Measurements from ENCODE around the gene GBE1.

The GBE1 gene

DNA sequence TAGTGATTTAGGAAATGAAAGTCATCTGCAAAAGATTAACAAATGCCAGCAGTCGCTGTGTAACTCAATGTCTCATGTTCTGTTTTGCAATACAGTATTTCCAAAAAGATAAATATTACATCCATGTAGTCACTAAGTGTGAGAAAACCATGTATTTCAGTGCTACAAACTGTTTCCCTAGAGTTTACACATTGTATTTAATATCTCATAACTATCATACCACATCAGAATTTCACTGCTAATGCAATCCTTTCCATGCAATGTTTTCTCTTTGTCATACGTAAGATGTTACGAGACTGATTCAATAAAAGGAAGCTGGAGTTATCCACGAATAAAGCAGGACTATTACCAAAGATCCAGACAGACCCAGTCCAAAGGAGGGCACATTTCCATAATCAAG, 269.4 kb downstream of the GBE1 start:
- peak; percentile 64 for DNase-seq (ENCODE audit: extremely low read depth, low read depth)
- TF ChIP-seq, protein P1, sequence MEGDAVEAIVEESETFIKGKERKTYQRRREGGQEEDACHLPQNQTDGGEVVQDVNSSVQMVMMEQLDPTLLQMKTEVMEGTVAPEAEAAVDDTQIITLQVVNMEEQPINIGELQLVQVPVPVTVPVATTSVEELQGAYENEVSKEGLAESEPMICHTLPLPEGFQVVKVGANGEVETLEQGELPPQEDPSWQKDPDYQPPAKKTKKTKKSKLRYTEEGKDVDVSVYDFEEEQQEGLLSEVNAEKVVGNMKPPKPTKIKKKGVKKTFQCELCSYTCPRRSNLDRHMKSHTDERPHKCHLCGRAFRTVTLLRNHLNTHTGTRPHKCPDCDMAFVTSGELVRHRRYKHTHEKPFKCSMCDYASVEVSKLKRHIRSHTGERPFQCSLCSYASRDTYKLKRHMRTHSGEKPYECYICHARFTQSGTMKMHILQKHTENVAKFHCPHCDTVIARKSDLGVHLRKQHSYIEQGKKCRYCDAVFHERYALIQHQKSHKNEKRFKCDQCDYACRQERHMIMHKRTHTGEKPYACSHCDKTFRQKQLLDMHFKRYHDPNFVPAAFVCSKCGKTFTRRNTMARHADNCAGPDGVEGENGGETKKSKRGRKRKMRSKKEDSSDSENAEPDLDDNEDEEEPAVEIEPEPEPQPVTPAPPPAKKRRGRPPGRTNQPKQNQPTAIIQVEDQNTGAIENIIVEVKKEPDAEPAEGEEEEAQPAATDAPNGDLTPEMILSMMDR (IDR thresholded peaks at IDR 0.05; ENCODE audit: low read depth, low read length) = no peak

DNA sequence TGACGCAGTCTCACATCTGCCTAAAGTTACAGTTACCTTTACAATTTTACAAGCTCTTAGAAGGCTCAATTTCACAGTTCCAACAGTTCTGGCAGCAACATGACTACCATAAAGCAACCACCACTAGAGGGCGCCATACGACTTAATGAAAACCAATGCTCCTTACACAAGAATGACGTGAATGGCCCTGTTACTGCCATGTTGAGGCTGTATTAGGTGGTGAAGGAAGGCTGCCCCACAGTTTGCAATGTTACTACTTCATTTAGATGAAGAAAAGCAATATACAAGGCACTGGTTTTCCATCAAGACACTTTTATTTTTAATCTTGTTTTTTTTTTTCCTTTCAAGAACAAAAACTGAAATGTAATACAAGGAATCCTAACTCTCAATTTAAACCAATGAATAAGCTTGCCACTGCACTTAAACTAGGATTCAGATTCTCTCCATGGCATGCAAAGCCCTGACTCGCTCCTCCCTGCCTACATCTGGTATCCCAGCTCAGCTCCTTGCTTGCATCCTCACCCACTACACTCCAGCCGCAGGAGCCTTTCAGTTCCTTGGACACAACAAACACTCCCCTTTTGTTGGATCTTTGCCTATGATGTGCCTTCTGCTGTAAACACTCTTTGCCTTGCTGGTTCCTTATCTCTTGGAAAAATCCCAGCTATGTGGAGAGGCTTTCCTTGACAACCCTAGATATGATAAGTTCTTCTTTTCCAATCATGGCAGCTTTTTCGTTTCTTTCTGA, 270.7 kb downstream of the GBE1 start:
- TF ChIP-seq, protein P1 (IDR thresholded peaks at IDR 0.05; ENCODE audit: low read depth, low read length) = peak; percentile 48
- DNase-seq (ENCODE audit: extremely low read depth, low read depth) = peak; percentile 23

DNA sequence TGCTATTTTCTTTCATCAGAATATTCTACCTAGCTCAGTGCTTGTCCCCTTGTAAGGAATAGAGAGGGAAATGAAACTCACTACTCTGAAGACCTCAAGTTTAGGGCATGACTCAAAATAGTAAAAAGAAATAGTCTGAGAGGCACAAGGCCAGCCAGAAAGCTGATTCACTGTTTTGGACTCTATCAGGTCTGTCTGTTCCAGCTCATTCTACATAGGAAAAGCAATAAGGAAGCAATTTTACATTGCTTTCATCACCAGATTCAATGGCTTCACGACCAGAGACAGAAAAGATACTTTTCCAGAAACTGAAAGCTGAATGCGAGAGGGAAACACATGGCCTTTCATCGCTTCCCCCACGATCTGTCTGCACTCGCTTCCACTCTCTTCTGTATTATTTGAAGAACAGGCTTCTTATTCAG, 276.0 kb downstream of the GBE1 start:
- peak; percentile 42 for DNase-seq (ENCODE audit: extremely low read depth, low read depth)
- TF ChIP-seq, protein P1 (IDR thresholded peaks at IDR 0.05; ENCODE audit: low read depth, low read length) = no peak

DNA sequence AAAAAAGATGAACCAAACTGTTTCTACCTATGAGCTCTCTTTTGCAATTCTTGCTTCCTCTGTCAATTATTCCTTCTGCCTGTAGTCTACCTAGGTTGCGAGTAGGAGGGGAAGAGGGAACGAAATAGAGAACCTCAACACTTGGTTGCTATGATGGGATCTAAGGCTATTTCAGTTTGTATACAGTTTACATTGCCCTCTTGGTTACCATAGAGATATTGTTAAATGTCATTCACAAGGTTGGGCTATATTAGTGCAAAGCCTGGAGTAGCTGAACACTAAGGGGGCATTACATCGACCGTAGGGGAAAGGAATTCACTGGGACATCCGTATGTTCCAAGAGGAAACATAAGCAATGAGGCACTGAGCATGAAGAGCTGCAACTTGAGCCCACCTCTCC, 276.9 kb downstream of the GBE1 start:
- no peak for DNase-seq (ENCODE audit: extremely low read depth, low read depth)
- TF ChIP-seq, protein P1 (IDR thresholded peaks at IDR 0.05; ENCODE audit: low read depth, low read length) = no peak

DNA sequence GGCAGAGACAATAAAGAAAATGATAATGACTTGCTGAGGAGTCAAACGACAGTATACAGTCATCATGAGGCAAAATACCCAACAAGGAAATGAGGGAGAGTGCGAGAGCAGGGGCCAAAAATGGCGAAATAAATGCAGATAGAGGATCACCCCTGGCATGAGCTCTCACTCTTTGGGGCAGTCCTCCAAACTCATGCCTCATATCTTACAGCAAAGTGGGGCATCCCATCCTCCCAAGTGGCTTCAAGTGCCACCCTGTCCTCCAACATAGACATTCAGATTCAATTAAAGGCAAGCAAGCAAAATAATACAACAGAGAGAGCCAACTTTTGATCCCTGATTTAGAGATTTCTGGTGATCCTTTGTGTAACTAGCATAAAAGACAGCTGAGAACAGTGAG, 278.4 kb downstream of the GBE1 start:
- no peak for DNase-seq (ENCODE audit: extremely low read depth, low read depth)

DNA sequence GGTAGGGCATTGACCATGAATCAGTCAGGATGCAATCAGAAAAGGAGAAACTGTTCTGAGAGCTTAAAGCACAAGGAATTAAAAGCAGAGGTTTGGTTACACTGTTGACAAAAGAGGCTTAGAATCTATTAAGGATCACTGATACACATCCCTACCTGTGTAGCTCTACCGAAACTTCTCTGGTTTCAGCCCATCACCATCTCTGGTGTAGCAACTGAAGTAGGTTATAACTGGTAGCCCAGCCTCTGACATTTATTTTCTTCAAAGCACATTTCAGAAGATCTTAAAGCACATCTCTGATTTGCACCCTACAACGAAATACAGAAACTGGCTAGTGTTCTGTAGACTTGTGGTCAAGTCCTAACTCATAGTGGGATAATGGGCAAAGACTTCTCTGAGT, 283.7 kb downstream of the GBE1 start:
- TF ChIP-seq, protein P1 (IDR thresholded peaks at IDR 0.05; ENCODE audit: low read depth, low read length) = no peak
- no peak for DNase-seq (ENCODE audit: extremely low read depth, low read depth)

More for the DNA sequence above, 278.4 kb downstream of the GBE1 start:
- TF ChIP-seq, protein P1 (IDR thresholded peaks at IDR 0.05; ENCODE audit: low read depth, low read length) = no peak

DNA sequence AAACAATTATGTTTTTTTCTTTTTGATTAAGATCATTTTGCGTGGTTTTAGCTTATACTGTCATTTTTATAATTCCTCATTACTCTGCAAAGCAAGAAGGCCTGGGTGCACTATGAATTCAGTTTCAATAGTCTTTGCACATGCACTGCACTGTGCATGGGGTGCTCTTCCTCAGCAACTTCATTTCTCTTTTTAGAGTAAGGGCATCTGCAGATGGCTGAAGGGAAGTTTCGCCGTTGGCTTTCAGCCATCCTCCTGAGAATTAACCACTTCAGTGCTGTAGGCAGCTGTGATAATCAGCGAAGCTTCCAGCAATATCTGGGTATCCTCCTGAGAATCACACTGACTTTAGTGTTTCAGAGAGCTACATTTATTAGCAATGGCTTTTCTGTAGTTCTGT, 284.8 kb downstream of the GBE1 start:
- DNase-seq (ENCODE audit: extremely low read depth, low read depth) = no peak
- TF ChIP-seq, protein P1 (IDR thresholded peaks at IDR 0.05; ENCODE audit: low read depth, low read length) = no peak
